Measurements from ENCODE around the gene TTYH3.

TTYH3 gene

DNA sequence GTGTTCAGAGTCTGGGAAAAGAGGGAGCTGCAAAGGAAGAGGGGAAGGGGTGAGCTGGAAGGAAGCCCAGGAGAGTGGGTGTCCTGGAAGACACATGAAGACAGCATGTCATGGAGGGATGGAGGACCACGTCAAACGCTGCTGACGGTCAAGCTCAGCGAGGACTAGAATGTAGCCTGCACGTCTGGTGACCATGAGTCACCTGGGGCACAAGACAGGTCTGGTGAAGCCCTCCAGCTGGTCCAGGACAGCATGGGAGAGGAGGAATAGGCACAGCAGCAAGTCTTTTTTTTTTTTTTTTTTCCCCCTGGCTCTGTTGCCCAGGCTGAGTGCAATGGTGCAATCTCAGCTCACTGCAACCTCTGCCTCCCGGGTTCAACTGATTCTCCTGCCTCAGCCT is 36.6 kb downstream of the TTYH3 start:
- no peaks in the 10 kb centered on the region for H3K9me3 ChIP-seq (ENCODE audit: control insufficient read depth, insufficient read depth, low read depth, low read length)
- H3K27ac ChIP-seq (ENCODE audit: extremely low read depth, low read depth, low read length): no peak overlapping the region
- no peaks in the 10 kb centered on the region for H3K4me1 ChIP-seq (ENCODE audit: control insufficient read depth, insufficient read depth, low read length)
- no peak for TF ChIP-seq HOXC10 (CRISPR knock-in tag; IDR thresholded peaks at IDR 0.05)
- no peak for TF ChIP-seq ZNF654 (tag by site-specific recombination; IDR thresholded peaks at IDR 0.05; ENCODE audit: low read depth)
- ChIA-PET CTCF (interaction anchor here (0.5 kb wide), 1 partner anchor 51 kb away, joined by 3 read pairs; no protein-coding TSS in a partner anchor), POLR2A (interaction anchor here (0.7 kb wide), 1 partner anchor 37 kb away, joined by 4 read pairs; no protein-coding TSS in a partner anchor)
- H3K36me3 ChIP-seq (ENCODE audit: control insufficient read depth in 2 of 2, insufficient read depth in 1 of 2, low read length in 2 of 2): no peaks in the 10 kb centered on the region
- no peak overlapping the region for H3K4me3 ChIP-seq (ENCODE audit: low read depth, low read length)

GRCh38 chr7:2670171-2670570 is 38.4 kb downstream of the TTYH3 start:
- H3K27ac ChIP-seq (ENCODE audit: extremely low read depth, low read depth, low read length): no peak overlapping the region
- ChIA-PET CTCF (interaction anchor here (0.7 to 3.4 kb wide), 18 partner anchors 10 to 743 kb away, joined by 3 to 39 read pairs (median 3); no protein-coding TSS in a partner anchor), POLR2A (no interaction called here)
- no peak overlapping the region for H3K4me3 ChIP-seq (ENCODE audit: low read depth, low read length)
- TF ChIP-seq ZNF350 (tag by site-specific recombination; IDR thresholded peaks at IDR 0.05) (no peak), ZNF335 (tag by site-specific recombination; conservative IDR thresholded peaks at IDR 0.05) (no peak), ZNF514 (tag by site-specific recombination; IDR thresholded peaks at IDR 0.05) (no peak), ZNF621 (tag by site-specific recombination; IDR thresholded peaks at IDR 0.05) (no peak), ZNF837 (tag by site-specific recombination; IDR thresholded peaks at IDR 0.05) (no peak), ZNF626 (tag by site-specific recombination; IDR thresholded peaks at IDR 0.05) (no peak), RBAK (tag by site-specific recombination; IDR thresholded peaks at IDR 0.05) (no peak), BCL11A (tag by site-specific recombination; IDR thresholded peaks at IDR 0.05; ENCODE audit: low read depth) (no peak), KLF7 (tag by site-specific recombination; IDR thresholded peaks at IDR 0.05; ENCODE audit: borderline replicate concordance) (no peak), ZNF292 (tag by site-specific recombination; IDR thresholded peaks at IDR 0.05; ENCODE audit: borderline replicate concordance, low read depth) (no peak), ZBTB17 (tag by site-specific recombination; IDR thresholded peaks at IDR 0.05) (no peak), ZNF585B (tag by site-specific recombination; IDR thresholded peaks at IDR 0.05) (no peak), ZNF580 (tag by site-specific recombination; IDR thresholded peaks at IDR 0.05) (no peak), ZNF701 (tag by site-specific recombination; IDR thresholded peaks at IDR 0.05) (no peak), ZFP37 (tag by site-specific recombination; IDR thresholded peaks at IDR 0.05) (no peak), ZNF311 (tag by site-specific recombination; IDR thresholded peaks at IDR 0.05; ENCODE audit: borderline replicate concordance) (no peak)
- TF ChIP-seq, protein P1, sequence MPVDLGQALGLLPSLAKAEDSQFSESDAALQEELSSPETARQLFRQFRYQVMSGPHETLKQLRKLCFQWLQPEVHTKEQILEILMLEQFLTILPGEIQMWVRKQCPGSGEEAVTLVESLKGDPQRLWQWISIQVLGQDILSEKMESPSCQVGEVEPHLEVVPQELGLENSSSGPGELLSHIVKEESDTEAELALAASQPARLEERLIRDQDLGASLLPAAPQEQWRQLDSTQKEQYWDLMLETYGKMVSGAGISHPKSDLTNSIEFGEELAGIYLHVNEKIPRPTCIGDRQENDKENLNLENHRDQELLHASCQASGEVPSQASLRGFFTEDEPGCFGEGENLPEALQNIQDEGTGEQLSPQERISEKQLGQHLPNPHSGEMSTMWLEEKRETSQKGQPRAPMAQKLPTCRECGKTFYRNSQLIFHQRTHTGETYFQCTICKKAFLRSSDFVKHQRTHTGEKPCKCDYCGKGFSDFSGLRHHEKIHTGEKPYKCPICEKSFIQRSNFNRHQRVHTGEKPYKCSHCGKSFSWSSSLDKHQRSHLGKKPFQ (tag by site-specific recombination; IDR thresholded peaks at IDR 0.05): no peak
- TF ChIP-seq, protein P2, sequence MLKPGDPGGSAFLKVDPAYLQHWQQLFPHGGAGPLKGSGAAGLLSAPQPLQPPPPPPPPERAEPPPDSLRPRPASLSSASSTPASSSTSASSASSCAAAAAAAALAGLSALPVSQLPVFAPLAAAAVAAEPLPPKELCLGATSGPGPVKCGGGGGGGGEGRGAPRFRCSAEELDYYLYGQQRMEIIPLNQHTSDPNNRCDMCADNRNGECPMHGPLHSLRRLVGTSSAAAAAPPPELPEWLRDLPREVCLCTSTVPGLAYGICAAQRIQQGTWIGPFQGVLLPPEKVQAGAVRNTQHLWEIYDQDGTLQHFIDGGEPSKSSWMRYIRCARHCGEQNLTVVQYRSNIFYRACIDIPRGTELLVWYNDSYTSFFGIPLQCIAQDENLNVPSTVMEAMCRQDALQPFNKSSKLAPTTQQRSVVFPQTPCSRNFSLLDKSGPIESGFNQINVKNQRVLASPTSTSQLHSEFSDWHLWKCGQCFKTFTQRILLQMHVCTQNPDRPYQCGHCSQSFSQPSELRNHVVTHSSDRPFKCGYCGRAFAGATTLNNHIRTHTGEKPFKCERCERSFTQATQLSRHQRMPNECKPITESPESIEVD (tag by site-specific recombination; IDR thresholded peaks at IDR 0.05): no peak
- no peaks in the 10 kb centered on the region for H3K4me1 ChIP-seq (ENCODE audit: control insufficient read depth, insufficient read depth, low read length)
- no peaks in the 10 kb centered on the region for H3K36me3 ChIP-seq (ENCODE audit: control insufficient read depth in 2 of 2, insufficient read depth in 1 of 2, low read length in 2 of 2)
- no peaks in the 10 kb centered on the region for H3K9me3 ChIP-seq (ENCODE audit: control insufficient read depth, insufficient read depth, low read depth, low read length)

All from HEK293 (cell line).